ENCODE data around the gene SLC31A1. TPM values are rescaled to one million over a fixed set of nuclear protein-coding genes. Genes with fewer than 3 reads are reported as not detected.

SLC31A1 gene
- total RNA-seq, 1 experiment from 2014 or later: 27.2 TPM

- Histone ChIP-seq H2AFZ (peak overlapping the region; percentile 94), H3K9me3 (ENCODE audit: insufficient read depth, low read depth) (no peaks in the 10 kb centered on the region), H3K4me3 (peak overlapping the region; percentile 81), H3F3A (ENCODE audit: insufficient read depth, low read depth) (peaks cover 6% of the 10 kb centered on the region; the same call in 1 of the 2 replicates), H4K20me1 (ENCODE audit: insufficient read depth) (no peaks in the 10 kb centered on the region; the same call in 1 of the 2 replicates), H3K36me3 (ENCODE audit: low read depth) (peaks cover 31% of the 10 kb centered on the region), H3K27ac (peak overlapping the region; percentile 50), H3K27me3 (ENCODE audit: insufficient read depth, low read depth) (no peaks in the 10 kb centered on the region), H3K4me2 (peak overlapping the region; percentile 93), H3K4me1 (replicated peaks; ENCODE audit: insufficient read depth) (peaks cover 13% of the 10 kb centered on the region), H3K9me2 (ENCODE audit: insufficient read depth) (no peaks in the 10 kb centered on the region), H3K79me2 (ENCODE audit: low read depth) (peaks cover 34% of the 10 kb centered on the region)
- TF ChIP-seq EZH2 (IDR thresholded peaks at IDR 0.05; ENCODE audit: low read depth) (no peak), CTCF (conservative IDR thresholded peaks at IDR 0.05) (peak; percentile 86)
- intact Hi-C loops (cut with micrococcal nuclease; ENCODE audit: unreplicated experiment): loop anchor here (1.0 to 10.0 kb wide), 8 partner anchors 54 to 384 kb away; partner anchors contain the start of genes C9orf43, FKBP15, POLE3 and SLC31A1
- ChIA-PET CTCF (interaction anchor here (0.5 to 2.0 kb wide), 13 partner anchors 40 to 1016 kb away, joined by 3 to 9 read pairs (median 5); partner anchors contain the start of genes C9orf43, FKBP15, POLE3 and SLC31A1), POLR2A (ENCODE audit: unreplicated experiment) (interaction anchor here (0.6 to 1.0 kb wide), 7 partner anchors 53 to 1378 kb away, joined by 3 to 7 read pairs (median 4); partner anchors contain the start of genes ALAD, FKBP15, SLC31A1 and SLC31A2)
- peak; percentile 32 to 65 for DNase-seq
- BruUV-seq (replicated peaks): TSS peak; percentile 57
Measured at GRCh38 chr9:113274474-113275156, 53.3 kb downstream of the SLC31A1 start.

GRCh38 chr9:113275157-113276131, 54.1 kb downstream of the SLC31A1 start, which contains the start of the genes CDC26 and PRPF4:
TSS of gene CDC26 (minus strand) at chr9:113275572. CDS start at chr9:113272507, 3,065 bp downstream.
TSS of gene PRPF4 (plus strand) at chr9:113275658. CDS start at chr9:113275744, 86 bp downstream.
- H3K27me3 ChIP-seq (ENCODE audit: insufficient read depth, low read depth): no peaks in the 10 kb centered on the region
- TSS peak; percentile 70 for BruUV-seq (replicated peaks)
- H3K4me3 ChIP-seq: peak within 1 kb of the TSS; percentile 81
- ChIA-PET CTCF (interaction anchor here (0.5 to 2.0 kb wide), 13 partner anchors 41 to 1015 kb away, joined by 3 to 9 read pairs (median 5); partner anchors contain the start of genes C9orf43, FKBP15, POLE3 and SLC31A1), POLR2A (ENCODE audit: unreplicated experiment) (interaction anchor here (0.6 to 1.0 kb wide), 8 partner anchors 54 to 1379 kb away, joined by 3 to 7 read pairs (median 4); partner anchors contain the start of genes ALAD, FKBP15, SLC31A1 and SLC31A2)
- peak within 1 kb of the TSS; percentile 94 for H2AFZ ChIP-seq
- H3K27ac ChIP-seq: peak within 1 kb of the TSS; percentile 50
- peaks cover 34% of the 10 kb centered on the region for H3K79me2 ChIP-seq (ENCODE audit: low read depth)
- H3K9me3 ChIP-seq (ENCODE audit: insufficient read depth, low read depth): no peaks in the 10 kb centered on the region
- DNase-seq: peak; percentile 90 to 94
- H3F3A ChIP-seq (ENCODE audit: insufficient read depth, low read depth): peaks cover 6% of the 10 kb centered on the region; the same call in 1 of the 2 replicates
- no peaks in the 10 kb centered on the region; the same call in 1 of the 2 replicates for H4K20me1 ChIP-seq (ENCODE audit: insufficient read depth)
- intact Hi-C loops (cut with micrococcal nuclease; ENCODE audit: unreplicated experiment): loop anchor here (1.0 to 10.0 kb wide), 7 partner anchors 55 to 351 kb away; partner anchors contain the start of genes C9orf43, FKBP15, POLE3 and SLC31A1
- H3K36me3 ChIP-seq (ENCODE audit: low read depth): peaks cover 37% of the 10 kb centered on the region
- TF ChIP-seq CTCF (conservative IDR thresholded peaks at IDR 0.05): no peak
- TF ChIP-seq EZH2 (IDR thresholded peaks at IDR 0.05; ENCODE audit: low read depth): no peak
- H3K4me2 ChIP-seq: peak within 1 kb of the TSS; percentile 93
- H3K4me1 ChIP-seq (replicated peaks; ENCODE audit: insufficient read depth): peaks cover 13% of the 10 kb centered on the region
- H3K9me2 ChIP-seq (ENCODE audit: insufficient read depth): no peaks in the 10 kb centered on the region

All from PC-9 (cell line).